Measurements from ENCODE around the gene TMEM266. TPM values are rescaled to one million over a fixed set of nuclear protein-coding genes. Genes with fewer than 3 reads are reported as not detected.

The TMEM266 gene
- total and polyA plus RNA-seq, 3 donors from 2014 or later: 4.2 to 12.4 (median 6.0) TPM

- no peak for DNase-seq
- TF ChIP-seq POLR2A (IDR thresholded peaks at IDR 0.05) (no peak), CTCF (IDR thresholded peaks at IDR 0.05) (no peak)
Measured at GRCh38 chr15:76208786-76209424, 149.1 kb downstream of the TMEM266 start.

GRCh38 chr15:76209523-76209922 is 149.7 kb downstream of the TMEM266 start:
- no peaks in the 10 kb centered on the region for H3K27me3 ChIP-seq
- intact Hi-C loops (cut with DNase I; ENCODE audit: low total_unique reads): no loop called here
- 91% methylated on average over 1 of the region's 1 CpG; no CpG with 5 or more reads in 1 of the 2 donors for WGBS, 2 donors
- no peak overlapping the region for H3K27ac ChIP-seq
- TF ChIP-seq CTCF (IDR thresholded peaks at IDR 0.05) (no peak), POLR2A (IDR thresholded peaks at IDR 0.05) (no peak)
- no peaks in the 10 kb centered on the region for H3K36me3 ChIP-seq (ENCODE audit: low read depth, missing control alignments)
- H3K4me3 ChIP-seq: no peak overlapping the region
- no peak for DNase-seq
- no peaks in the 10 kb centered on the region for H3K4me1 ChIP-seq
- no peaks in the 10 kb centered on the region for H3K9me3 ChIP-seq

More at GRCh38 chr15:76208786-76209424, 149.1 kb downstream of the TMEM266 start:
- H3K27me3 ChIP-seq: no peaks in the 10 kb centered on the region
- WGBS, 2 donors: 83% methylated on average over 2 of the region's 2 CpGs; no CpG with 5 or more reads in 1 of the 2 donors
- H3K4me3 ChIP-seq: no peak overlapping the region
- no peaks in the 10 kb centered on the region for H3K4me1 ChIP-seq
- H3K36me3 ChIP-seq (ENCODE audit: low read depth, missing control alignments): no peaks in the 10 kb centered on the region
- no peaks in the 10 kb centered on the region for H3K9me3 ChIP-seq
- intact Hi-C loops (cut with DNase I; ENCODE audit: low total_unique reads): no loop called here
- H3K27ac ChIP-seq: no peak overlapping the region

GRCh38 chr15:76209942-76210341 is 150.2 kb downstream of the TMEM266 start:
- Histone ChIP-seq H3K27ac (no peak overlapping the region), H3K4me1 (no peaks in the 10 kb centered on the region), H3K36me3 (ENCODE audit: low read depth, missing control alignments) (no peaks in the 10 kb centered on the region), H3K9me3 (no peaks in the 10 kb centered on the region), H3K27me3 (no peaks in the 10 kb centered on the region), H3K4me3 (no peak overlapping the region)
- WGBS, 2 donors: 71 to 82% methylated on average over 3 of the region's 3 CpGs
- intact Hi-C loops (cut with DNase I; ENCODE audit: low total_unique reads): no loop called here
- DNase-seq: no peak
- no peak for TF ChIP-seq CTCF (IDR thresholded peaks at IDR 0.05)
- TF ChIP-seq POLR2A (IDR thresholded peaks at IDR 0.05): no peak

- DNase-seq: no peak
- intact Hi-C loops (cut with DNase I; ENCODE audit: low total_unique reads): no loop called here
- no peak overlapping the region for H3K27ac ChIP-seq
- no peaks in the 10 kb centered on the region for H3K9me3 ChIP-seq
- H3K27me3 ChIP-seq: no peaks in the 10 kb centered on the region
- WGBS, 2 donors: 92 to 100% methylated on average over 1 of the region's 1 CpG
- no peak overlapping the region for H3K4me3 ChIP-seq
- H3K36me3 ChIP-seq (ENCODE audit: low read depth, missing control alignments): no peaks in the 10 kb centered on the region
- TF ChIP-seq CTCF (IDR thresholded peaks at IDR 0.05): no peak
- TF ChIP-seq POLR2A (IDR thresholded peaks at IDR 0.05): no peak
- H3K4me1 ChIP-seq: no peaks in the 10 kb centered on the region
Measured at GRCh38 chr15:76215634-76216033, 155.8 kb downstream of the TMEM266 start.

Measured in testis (tissue), 3 donors.